Mammary epithelial cell (primary cell): ENCODE measurements around the gene WNT10A.

Experiments used
- EZH2 ChIP-seq: IDR thresholded peaks from 2 replicates; pipeline ENCODE4 v1.6.1; 2012; ENCODE audit warnings: low read length, inconsistent platforms, borderline replicate concordance
- TF ChIP-seq, protein P1 (sequence below), 2 donors: IDR thresholded peaks in 1 of 2; conservative IDR thresholded peaks in 1 of 2; 2 replicates each; pipeline ENCODE4 v1.5.1; 2011 to 2012; ENCODE audit warnings: inconsistent platforms in 2 of 2, low read length in 2 of 2, mild to moderate bottlenecking in 2 of 2, control low read depth in 1 of 2, low read depth in 1 of 2; ENCODE audit not compliant: insufficient read depth in 1 of 2; ENCODE audit errors: extremely low read depth in 1 of 2

DNA sequence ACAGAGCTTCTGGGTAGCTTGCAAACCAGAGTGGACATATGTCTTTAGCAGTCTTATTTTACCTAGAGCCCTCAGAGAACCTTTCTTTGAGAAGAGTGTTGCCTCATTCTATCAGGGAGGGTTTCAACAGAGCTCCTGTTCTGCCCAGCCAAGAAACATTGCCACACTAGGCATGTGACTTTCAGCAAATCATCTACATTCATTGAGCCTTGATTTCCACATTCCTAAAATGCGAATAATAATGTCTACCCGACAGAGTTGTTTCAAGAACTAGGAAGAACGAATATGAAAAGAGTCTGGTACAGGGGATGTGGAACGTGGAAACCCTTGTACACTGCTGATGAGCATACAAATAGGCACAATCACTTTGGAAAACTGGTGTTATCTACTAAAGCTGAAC is 41.2 kb upstream of the WNT10A start:
- no peak for TF ChIP-seq EZH2
- TF ChIP-seq, protein P1, sequence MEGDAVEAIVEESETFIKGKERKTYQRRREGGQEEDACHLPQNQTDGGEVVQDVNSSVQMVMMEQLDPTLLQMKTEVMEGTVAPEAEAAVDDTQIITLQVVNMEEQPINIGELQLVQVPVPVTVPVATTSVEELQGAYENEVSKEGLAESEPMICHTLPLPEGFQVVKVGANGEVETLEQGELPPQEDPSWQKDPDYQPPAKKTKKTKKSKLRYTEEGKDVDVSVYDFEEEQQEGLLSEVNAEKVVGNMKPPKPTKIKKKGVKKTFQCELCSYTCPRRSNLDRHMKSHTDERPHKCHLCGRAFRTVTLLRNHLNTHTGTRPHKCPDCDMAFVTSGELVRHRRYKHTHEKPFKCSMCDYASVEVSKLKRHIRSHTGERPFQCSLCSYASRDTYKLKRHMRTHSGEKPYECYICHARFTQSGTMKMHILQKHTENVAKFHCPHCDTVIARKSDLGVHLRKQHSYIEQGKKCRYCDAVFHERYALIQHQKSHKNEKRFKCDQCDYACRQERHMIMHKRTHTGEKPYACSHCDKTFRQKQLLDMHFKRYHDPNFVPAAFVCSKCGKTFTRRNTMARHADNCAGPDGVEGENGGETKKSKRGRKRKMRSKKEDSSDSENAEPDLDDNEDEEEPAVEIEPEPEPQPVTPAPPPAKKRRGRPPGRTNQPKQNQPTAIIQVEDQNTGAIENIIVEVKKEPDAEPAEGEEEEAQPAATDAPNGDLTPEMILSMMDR (conservative IDR thresholded peaks at IDR 0.05 in 1 of 2, IDR thresholded peaks at IDR 0.05 in 1 of 2; ENCODE audit: extremely low read depth in 1 of 2, insufficient read depth in 1 of 2, low read depth in 1 of 2, low read length in 2 of 2): no peak
